H9 (cell line): ENCODE measurements around the gene GPC6. TPM values are rescaled to one million over a fixed set of nuclear protein-coding genes. Genes with fewer than 3 reads are reported as not detected.

Experiments used
- DNase-seq: peaks from one replicate; pipeline ENCODE4 v3.0.0-alpha.2; 2017
- H2AFZ ChIP-seq: one replicate; pipeline ENCODE4 v1.6.1; 2013; ENCODE audit warnings: mild to moderate bottlenecking, low read length, control low read depth, moderate library complexity
- H2AK5ac ChIP-seq: 2 replicates; pipeline ENCODE4 v1.6.1; 2013; ENCODE audit warnings: low read length, control low read depth, mixed read lengths; ENCODE audit not compliant: insufficient read length
- H2BK120ac ChIP-seq: one replicate; pipeline ENCODE4 v1.6.1; 2013; ENCODE audit warnings: low read depth, mild to moderate bottlenecking, low read length, control low read depth, inconsistent platforms; ENCODE audit not compliant: poor library complexity, severe bottlenecking
- H2BK12ac ChIP-seq: 2 replicates; pipeline ENCODE4 v1.6.1; 2013; ENCODE audit warnings: low read length, control low read depth, mixed read lengths, low read depth; ENCODE audit not compliant: insufficient read length
- H2BK15ac ChIP-seq: 2 replicates; pipeline ENCODE4 v1.6.1; 2013; ENCODE audit warnings: low read depth, low read length, control low read depth
- H2BK20ac ChIP-seq: one replicate; pipeline ENCODE4 v1.6.1; 2013; ENCODE audit warnings: low read depth, mild to moderate bottlenecking, low read length, control low read depth, inconsistent platforms; ENCODE audit not compliant: poor library complexity, severe bottlenecking
- H2BK5ac ChIP-seq: 2 replicates; pipeline ENCODE4 v1.6.1; 2013; ENCODE audit warnings: low read length, control low read depth, mixed read lengths; ENCODE audit not compliant: insufficient read length
- H3K14ac ChIP-seq: 2 replicates; pipeline ENCODE4 v1.6.1; 2013; ENCODE audit warnings: low read length, control low read depth; ENCODE audit not compliant: insufficient read depth
- H3K18ac ChIP-seq: 2 replicates; pipeline ENCODE4 v1.6.1; 2013; ENCODE audit warnings: low read depth, mild to moderate bottlenecking, mixed read lengths, low read length, control low read depth; ENCODE audit not compliant: insufficient read length
- H3K23ac ChIP-seq: 2 replicates; pipeline ENCODE4 v1.6.1; 2013; ENCODE audit warnings: low read length, control low read depth, mixed read lengths, low read depth; ENCODE audit not compliant: insufficient read length
- H3K23me2 ChIP-seq: 2 replicates; pipeline ENCODE4 v1.6.1; 2013; ENCODE audit warnings: low read depth, mild to moderate bottlenecking, mixed read lengths, low read length, control low read depth; ENCODE audit not compliant: insufficient read length, poor library complexity, severe bottlenecking
- H3K27ac ChIP-seq: 2 replicates; pipeline ENCODE4 v1.5.1; 2013; ENCODE audit warnings: low read length, control low read depth, mixed read lengths, low read depth; ENCODE audit not compliant: insufficient read length
- H3K27me3 ChIP-seq: 2 replicates; pipeline ENCODE4 v1.6.1; 2013; ENCODE audit warnings: low read length, control low read depth, inconsistent platforms; ENCODE audit not compliant: insufficient read depth
- H3K4ac ChIP-seq: 2 replicates; pipeline ENCODE4 v1.6.1; 2013; ENCODE audit warnings: low read depth, mild to moderate bottlenecking, control low read depth, inconsistent platforms, low read length, moderate library complexity
- H3K4me1 ChIP-seq: 2 replicates; pipeline ENCODE4 v1.6.1; 2013; ENCODE audit warnings: low read length, control low read depth, inconsistent platforms; ENCODE audit not compliant: insufficient read depth
- H3K4me2 ChIP-seq: 2 replicates; pipeline ENCODE4 v1.6.1; 2013; ENCODE audit warnings: low read length, control low read depth, mixed read lengths; ENCODE audit not compliant: insufficient read length, insufficient read depth
- H3K56ac ChIP-seq: 2 replicates; pipeline ENCODE4 v1.6.1; 2013; ENCODE audit warnings: low read depth, mild to moderate bottlenecking, mixed read lengths, low read length, control low read depth; ENCODE audit not compliant: insufficient read length
- H3K79me1 ChIP-seq: 2 replicates; pipeline ENCODE4 v1.6.1; 2013; ENCODE audit warnings: low read depth, mild to moderate bottlenecking, moderate library complexity, low read length, control low read depth, inconsistent platforms; ENCODE audit not compliant: insufficient read depth, poor library complexity, severe bottlenecking
- H3K79me2 ChIP-seq: 2 replicates; pipeline ENCODE4 v1.6.1; 2013; ENCODE audit warnings: low read length, control low read depth, inconsistent platforms; ENCODE audit not compliant: insufficient read depth
- H3K9ac ChIP-seq: 2 replicates; pipeline ENCODE4 v1.6.1; 2013; ENCODE audit warnings: low read length, control low read depth, mixed read lengths; ENCODE audit not compliant: insufficient read length; ENCODE audit errors: extremely low read depth
- H3K9me3 ChIP-seq: one replicate; pipeline ENCODE4 v1.6.1; 2013; ENCODE audit warnings: low read depth, low read length, inconsistent platforms; ENCODE audit not compliant: control insufficient read depth
- H3T11ph ChIP-seq: one replicate; pipeline ENCODE4 v1.6.1; 2013; ENCODE audit warnings: mild to moderate bottlenecking, low read length, control low read depth, inconsistent platforms
- H4K20me1 ChIP-seq: one replicate; pipeline ENCODE4 v1.6.1; 2013; ENCODE audit not compliant: control insufficient read depth, insufficient read length, insufficient read depth
- H4K5ac ChIP-seq: 2 replicates; pipeline ENCODE4 v1.6.1; 2013; ENCODE audit warnings: low read depth, mild to moderate bottlenecking, mixed read lengths, low read length, control low read depth; ENCODE audit not compliant: insufficient read length
- H4K8ac ChIP-seq: replicated peaks from 2 replicates; pipeline ENCODE4 v1.6.1; 2013; ENCODE audit warnings: low read length, control low read depth, mixed read lengths, low read depth; ENCODE audit not compliant: insufficient read length
- H4K91ac ChIP-seq: 2 replicates; pipeline ENCODE4 v1.6.1; 2013; ENCODE audit warnings: low read depth, mild to moderate bottlenecking, moderate library complexity, mixed read lengths, low read length, control low read depth; ENCODE audit not compliant: insufficient read length
- H3K27ac Mint-ChIP-seq, 3 experiments: 2 replicates in 2 of 3; 3 replicates in 1 of 3; pipeline ENCODE4 v1.8.0; 2020 to 2021; ENCODE audit warnings: mixed read lengths in 3 of 3, mild to moderate bottlenecking in 1 of 3, moderate library complexity in 1 of 3
- H3K27me3 Mint-ChIP-seq: 2 replicates; pipeline ENCODE4 v1.8.0; 2021; ENCODE audit warnings: low read depth, mild to moderate bottlenecking, moderate library complexity, mixed read lengths
- H3K36me3 Mint-ChIP-seq, 3 experiments: 2 replicates in 2 of 3; 3 replicates in 1 of 3; pipeline ENCODE4 v1.8.0; 2020 to 2021; ENCODE audit warnings: low read depth in 3 of 3, mixed read lengths in 3 of 3; ENCODE audit not compliant: insufficient read depth in 1 of 3
- H3K4me1 Mint-ChIP-seq, 2 experiments: 2 replicates each; pipeline ENCODE4 v1.8.0; 2020; ENCODE audit warnings: mixed read lengths in 2 of 2
- H3K4me3 Mint-ChIP-seq, 2 experiments: 2 replicates in 1 of 2; 3 replicates in 1 of 2; pipeline ENCODE4 v1.8.0; 2020 to 2021; ENCODE audit warnings: mild to moderate bottlenecking in 2 of 2, mixed read lengths in 2 of 2, moderate library complexity in 1 of 2
- H3K9me3 Mint-ChIP-seq, 2 experiments: 2 replicates in 1 of 2; 3 replicates in 1 of 2; pipeline ENCODE4 v1.8.0; 2020; ENCODE audit warnings: mild to moderate bottlenecking in 2 of 2, mixed read lengths in 2 of 2, moderate library complexity in 1 of 2
- WGBS: extraction: QIAGEN DNeasy Blood & Tissue Kit; methylation state at CpG from one replicate; pipeline ENCODE4 v1.1.7; 2013; ENCODE audit warnings: missing lambda C conversion rate, low lambda C conversion rate, mixed read lengths; ENCODE audit not compliant: insufficient read length; ENCODE audit errors: extremely low coverage; 5-methylcytosine and 5-hydroxymethylcytosine counted together
- total RNA-seq: library from RNA; stranded (reverse); gene quantifications from 2 replicates; pipeline ENCODE4 v1.2.1, GENCODE V29; 2021
- TF ChIP-seq, protein P1 (sequence below): fragments of 200-600 bp; sonication (generic); conservative IDR thresholded peaks from 3 replicates; pipeline ENCODE4 v1.8.0; 2021; ENCODE audit warnings: antibody characterized with exemption, mild to moderate bottlenecking

Gene GPC6
- total RNA-seq, 1 experiment from 2014 or later = 15.6 TPM

GRCh38 chr13:93778548-93778947, 551.9 kb downstream of the GPC6 start:
- no peaks in the 10 kb centered on the region; the same call in 1 of the 2 replicates for H3K79me2 ChIP-seq
- H4K8ac ChIP-seq = no peak overlapping the region
- Mint-ChIP-seq H3K36me3 (no peaks in the 10 kb centered on the region), H3K4me1 (peaks cover 5 to 6% of the 10 kb centered on the region in 2 experiments), H3K27ac (no peak overlapping the region; a peak in 1 of 7 replicates), H3K27me3 (no peaks in the 10 kb centered on the region), H3K9me3 (peaks cover 0 to 3% of the 10 kb centered on the region in 2 experiments; a peak in 2 of 5 replicates), H3K4me3 (no peak overlapping the region)
- no peak overlapping the region for H2BK120ac ChIP-seq
- H2AK5ac ChIP-seq = no peak overlapping the region
- H4K91ac ChIP-seq = no peak overlapping the region
- DNase-seq = no peak
- H3K23me2 ChIP-seq = no peaks in the 10 kb centered on the region
- H3K9me3 ChIP-seq = no peaks in the 10 kb centered on the region
- H2BK5ac ChIP-seq = no peak overlapping the region
- no peak overlapping the region for H3K14ac ChIP-seq
- H3K27me3 ChIP-seq = no peaks in the 10 kb centered on the region
- no peak overlapping the region for H3T11ph ChIP-seq
- H3K4me1 ChIP-seq = no peaks in the 10 kb centered on the region
- H2BK20ac ChIP-seq = no peak overlapping the region
- H3K4me2 ChIP-seq = no peak overlapping the region
- H3K4ac ChIP-seq = no peak overlapping the region
- H4K20me1 ChIP-seq = no peaks in the 10 kb centered on the region
- no peak overlapping the region for H3K23ac ChIP-seq
- H2BK12ac ChIP-seq = no peak overlapping the region
- H3K79me1 ChIP-seq = no peaks in the 10 kb centered on the region
- WGBS = no CpG with 5 or more reads among the region's 1 CpG
- H3K27ac ChIP-seq = no peak overlapping the region
- H4K5ac ChIP-seq = no peak overlapping the region
- H2BK15ac ChIP-seq = no peak overlapping the region
- TF ChIP-seq, protein P1, sequence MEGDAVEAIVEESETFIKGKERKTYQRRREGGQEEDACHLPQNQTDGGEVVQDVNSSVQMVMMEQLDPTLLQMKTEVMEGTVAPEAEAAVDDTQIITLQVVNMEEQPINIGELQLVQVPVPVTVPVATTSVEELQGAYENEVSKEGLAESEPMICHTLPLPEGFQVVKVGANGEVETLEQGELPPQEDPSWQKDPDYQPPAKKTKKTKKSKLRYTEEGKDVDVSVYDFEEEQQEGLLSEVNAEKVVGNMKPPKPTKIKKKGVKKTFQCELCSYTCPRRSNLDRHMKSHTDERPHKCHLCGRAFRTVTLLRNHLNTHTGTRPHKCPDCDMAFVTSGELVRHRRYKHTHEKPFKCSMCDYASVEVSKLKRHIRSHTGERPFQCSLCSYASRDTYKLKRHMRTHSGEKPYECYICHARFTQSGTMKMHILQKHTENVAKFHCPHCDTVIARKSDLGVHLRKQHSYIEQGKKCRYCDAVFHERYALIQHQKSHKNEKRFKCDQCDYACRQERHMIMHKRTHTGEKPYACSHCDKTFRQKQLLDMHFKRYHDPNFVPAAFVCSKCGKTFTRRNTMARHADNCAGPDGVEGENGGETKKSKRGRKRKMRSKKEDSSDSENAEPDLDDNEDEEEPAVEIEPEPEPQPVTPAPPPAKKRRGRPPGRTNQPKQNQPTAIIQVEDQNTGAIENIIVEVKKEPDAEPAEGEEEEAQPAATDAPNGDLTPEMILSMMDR = no peak
- H3K9ac ChIP-seq = no peak overlapping the region
- no peak overlapping the region for H2AFZ ChIP-seq
- no peak overlapping the region for H3K56ac ChIP-seq
- no peak overlapping the region for H3K18ac ChIP-seq
